GM12801 (cell line): ENCODE measurements around the gene ZNF664.

Experiments used
- CTCF ChIP-seq: IDR thresholded peaks from one replicate; pipeline ENCODE4 v1.5.1; 2011; ENCODE audit warnings: control low read depth; ENCODE audit not compliant: insufficient read length; ENCODE audit errors: extremely low read depth

The ZNF664 gene

GRCh38 chr12:124004233-124004875 lies 31.3 kb downstream of the ZNF664 start:
- TF ChIP-seq CTCF, result no peak

- no peak for TF ChIP-seq CTCF
Measured at GRCh38 chr12:124006085-124006845, 33.2 kb downstream of the ZNF664 start.

- no peak for TF ChIP-seq CTCF
Measured at GRCh38 chr12:124006846-124007713, 34.1 kb downstream of the ZNF664 start.

GRCh38 chr12:124007826-124008570 lies 35.0 kb downstream of the ZNF664 start:
- TF ChIP-seq CTCF, result no peak

- TF ChIP-seq CTCF, result no peak
Measured at GRCh38 chr12:124008595-124008994, 35.6 kb downstream of the ZNF664 start.

GRCh38 chr12:124009781-124010180 lies 36.8 kb downstream of the ZNF664 start:
- no peak for TF ChIP-seq CTCF
